Measurements from ENCODE around the gene NDUFB10.

- no peak for TF ChIP-seq CTCF (IDR thresholded peaks at IDR 0.05; ENCODE audit: low read length)
- no peak for TF ChIP-seq EZH2 (IDR thresholded peaks at IDR 0.05; ENCODE audit: borderline replicate concordance, low read length)
Observed at GRCh38 chr16:1942047-1942809, 17.1 kb upstream of the NDUFB10 start.
